Epithelial cell of prostate (primary cell): ENCODE results near the gene RNLS.

ENCODE experiments used
- DNase-seq: peaks from one replicate; pipeline ENCODE4 v3.0.0-alpha.2; 2011; ENCODE audit warnings: low read depth, low spot score
- H3K27ac ChIP-seq: fragments of 450-650 bp; 2 replicates; pipeline ENCODE4 v1.5.1; 2017; ENCODE audit warnings: mild to moderate bottlenecking

Gene RNLS

DNA sequence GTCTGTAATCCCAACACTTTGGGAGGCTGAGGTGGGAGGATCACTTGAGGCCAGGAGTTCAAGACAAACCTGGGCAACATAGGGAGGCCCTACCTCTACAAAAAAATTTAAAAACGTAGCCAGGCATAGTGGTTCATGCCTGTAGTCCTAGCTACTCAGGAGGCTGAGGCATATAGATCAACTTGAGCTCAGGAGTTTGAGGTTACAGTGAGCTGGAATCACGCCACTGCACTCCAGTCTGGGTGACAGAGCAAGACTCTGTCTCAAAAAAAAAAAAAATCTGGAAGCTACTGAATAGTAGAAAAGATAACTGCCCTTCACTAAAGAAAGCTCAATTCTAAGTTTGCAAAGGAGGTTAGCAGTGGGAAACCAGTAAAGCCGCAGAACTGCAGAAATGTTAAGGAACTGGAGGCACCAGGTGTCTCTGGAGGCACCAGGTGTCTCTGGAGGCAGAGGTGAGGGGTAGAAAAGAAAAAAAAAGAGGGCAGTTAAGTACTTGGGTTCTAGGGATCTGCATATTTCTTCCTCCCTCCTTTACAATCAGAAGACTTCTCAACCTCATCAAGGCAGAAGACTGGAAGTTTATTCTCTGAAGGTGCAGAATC lies 56.5 kb downstream of the RNLS start:
- no peak for DNase-seq
- no peak overlapping the region for H3K27ac ChIP-seq

DNA sequence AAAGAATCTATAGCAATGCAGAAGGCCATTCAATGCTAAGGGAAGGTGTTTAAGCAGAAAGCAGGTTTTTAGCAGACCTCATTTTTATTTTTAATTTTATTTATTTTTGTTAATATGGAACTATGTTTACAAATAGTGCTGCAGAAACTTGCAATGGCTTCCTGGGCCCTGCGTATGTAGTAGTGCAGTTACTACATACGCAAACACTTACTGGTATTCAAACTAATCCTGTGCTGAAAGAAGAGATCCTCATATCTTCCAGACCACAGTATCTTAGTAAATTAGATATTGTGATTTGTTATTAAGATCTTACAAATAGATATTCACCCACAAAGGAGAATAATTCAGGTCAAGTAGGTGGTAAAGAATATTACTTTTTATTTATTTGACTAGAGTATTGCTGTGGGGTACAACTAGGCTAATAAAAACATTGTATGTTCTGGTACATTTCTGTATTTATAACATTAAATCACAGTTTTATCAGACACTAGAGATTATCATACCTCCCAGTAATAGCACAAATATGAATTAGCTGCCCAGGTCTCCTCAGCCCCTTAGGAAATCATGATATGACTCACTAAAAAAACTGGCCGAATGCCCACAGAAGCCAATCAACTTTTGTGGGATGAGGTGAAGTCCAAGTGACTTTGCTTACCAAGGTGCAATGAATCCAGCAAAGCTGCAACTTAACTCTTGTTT lies 57.6 kb downstream of the RNLS start:
- peak; percentile 14 for DNase-seq
- H3K27ac ChIP-seq: no peak overlapping the region

- H3K27ac ChIP-seq: no peak overlapping the region
- no peak for DNase-seq
Observed at GRCh38 chr10:88523739-88524400, 59.2 kb downstream of the RNLS start.

GRCh38 chr10:88522715-88523114 lies 60.4 kb downstream of the RNLS start:
- no peak for DNase-seq
- no peak overlapping the region for H3K27ac ChIP-seq

- no peak for DNase-seq
- no peak overlapping the region for H3K27ac ChIP-seq
Observed at GRCh38 chr10:88521791-88522190, 61.3 kb downstream of the RNLS start.

DNA sequence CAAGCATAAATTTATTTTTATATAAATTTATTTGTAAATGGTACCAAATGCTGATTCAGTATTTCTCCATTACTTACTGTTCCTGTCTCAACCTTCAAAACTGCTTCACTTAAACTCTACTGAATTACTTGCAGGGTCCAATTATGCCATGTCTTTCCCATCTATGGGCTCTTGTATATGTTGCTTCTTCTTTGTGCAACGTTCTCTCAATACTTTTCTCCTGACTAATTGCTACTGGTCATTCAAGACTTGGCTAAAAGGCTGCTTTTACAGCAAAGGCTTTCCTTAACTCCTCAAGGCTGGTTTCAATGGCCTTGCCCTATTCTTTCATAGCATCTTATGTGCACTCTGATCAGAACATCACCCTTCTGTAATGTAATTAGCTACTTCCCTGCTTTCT lies 67.9 kb downstream of the RNLS start:
- DNase-seq: no peak
- no peak overlapping the region for H3K27ac ChIP-seq

DNA sequence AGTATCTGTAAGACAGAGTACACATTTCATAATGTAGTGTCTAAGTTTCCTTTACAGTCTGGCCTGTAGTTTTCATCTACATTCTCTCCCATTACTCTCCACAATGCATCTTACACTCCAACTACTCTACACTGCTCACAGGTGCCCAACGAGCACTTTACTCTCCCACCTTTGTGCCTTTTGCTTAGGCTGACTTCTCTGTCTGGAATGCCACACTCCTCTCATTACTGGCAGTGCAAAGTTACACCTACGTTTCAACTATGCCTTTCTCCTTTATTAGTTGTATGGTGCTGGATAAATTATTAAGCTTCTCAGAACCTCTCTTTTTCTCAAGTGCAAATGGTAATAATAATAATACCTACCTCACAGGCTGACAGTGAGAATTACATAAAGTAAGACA lies 70.5 kb downstream of the RNLS start:
- no peak for DNase-seq
- H3K27ac ChIP-seq: no peak overlapping the region

- DNase-seq: no peak
- H3K27ac ChIP-seq: no peak overlapping the region
Observed at GRCh38 chr10:88508796-88509195, 74.3 kb downstream of the RNLS start.

- H3K27ac ChIP-seq: no peak overlapping the region
- DNase-seq: no peak
Observed at GRCh38 chr10:88507826-88508453, 75.2 kb downstream of the RNLS start.

DNA sequence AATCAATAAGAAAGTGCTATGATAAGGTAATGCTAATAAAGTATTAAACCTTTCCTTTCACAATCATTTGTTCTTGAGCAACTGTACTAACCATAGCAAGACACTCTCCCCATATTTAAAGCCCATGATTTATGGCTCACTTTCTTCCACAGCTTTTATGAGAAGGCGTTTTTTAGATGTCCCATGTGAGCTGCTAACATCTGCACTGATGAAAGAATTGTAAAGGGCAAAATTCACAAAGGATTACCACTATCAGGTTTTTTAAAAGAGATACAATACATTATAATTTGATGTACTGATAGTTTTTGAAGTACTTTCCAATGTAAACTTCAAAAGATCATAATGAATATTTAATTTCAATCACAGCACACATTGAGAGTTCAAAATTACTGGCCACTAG lies 75.7 kb downstream of the RNLS start:
- H3K27ac ChIP-seq: no peak overlapping the region
- DNase-seq: no peak

- no peak for DNase-seq
- no peak overlapping the region for H3K27ac ChIP-seq
Observed at GRCh38 chr10:88505680-88506215, 77.4 kb downstream of the RNLS start.

- DNase-seq: no peak
- H3K27ac ChIP-seq: no peak overlapping the region
Observed at GRCh38 chr10:88505265-88505664, 77.9 kb downstream of the RNLS start.

DNA sequence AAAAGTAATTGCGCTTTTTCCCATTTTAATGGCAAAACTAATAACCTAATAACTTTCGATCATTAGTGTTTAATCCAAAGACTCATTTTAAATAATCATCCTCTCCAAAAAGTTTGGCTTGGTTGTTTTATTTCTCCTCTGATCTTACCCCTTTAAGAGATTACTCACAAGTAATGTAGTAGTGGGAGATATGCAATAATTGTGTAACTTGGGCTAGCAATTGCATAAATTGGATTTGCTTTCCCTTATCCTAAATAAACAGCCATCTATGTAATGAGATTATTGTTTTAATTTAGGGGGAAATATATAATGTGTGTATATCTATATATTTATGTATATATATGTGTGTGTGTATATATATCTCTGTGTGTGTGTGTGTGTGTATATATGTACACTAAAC lies 82.5 kb downstream of the RNLS start:
- no peak for DNase-seq
- H3K27ac ChIP-seq: peak overlapping the region; percentile 29

DNA sequence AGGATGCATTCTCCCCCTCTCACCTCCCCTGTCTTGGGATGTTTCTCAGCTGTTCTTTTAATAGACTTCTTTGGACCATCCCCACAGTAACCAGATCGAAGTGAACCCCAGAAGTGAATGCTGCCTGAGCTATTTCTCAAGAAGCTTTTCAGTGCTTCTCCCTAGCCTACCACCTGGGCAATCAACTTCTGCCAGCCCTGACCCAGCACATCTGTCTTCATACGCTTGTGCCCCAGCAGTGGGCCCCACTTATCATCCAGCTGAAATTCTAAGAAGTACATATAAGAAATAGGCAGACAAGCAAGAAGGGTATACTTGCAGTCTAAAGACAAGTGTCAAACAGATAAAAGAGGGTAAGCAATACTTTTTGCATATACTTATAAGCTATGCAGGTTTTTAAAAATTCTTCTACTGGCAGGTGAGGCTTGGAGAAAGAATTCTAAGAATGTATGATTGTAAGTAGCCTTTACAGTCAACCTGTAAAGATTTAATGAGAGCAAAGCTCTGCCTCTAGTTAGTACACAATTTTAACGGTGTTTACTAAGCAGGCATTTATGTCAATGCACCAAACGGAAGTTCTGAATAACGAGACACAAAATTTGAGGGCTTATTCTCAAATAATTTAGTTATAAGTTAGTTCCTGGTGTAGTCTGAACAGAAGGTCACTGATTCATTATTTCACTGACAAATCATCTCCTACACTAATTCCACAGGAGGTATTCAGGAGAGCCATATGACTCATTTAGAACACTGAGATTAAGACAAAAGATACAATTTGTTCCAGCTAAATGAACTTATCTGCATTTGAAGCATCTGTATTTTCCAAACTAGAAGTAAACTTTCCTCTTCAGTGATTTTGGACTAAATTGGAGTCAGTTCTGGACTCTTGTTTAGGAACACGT lies 83.3 kb downstream of the RNLS start:
- DNase-seq: no peak
- H3K27ac ChIP-seq: peak overlapping the region; percentile 29

GRCh38 chr10:88497913-88498312 lies 85.2 kb downstream of the RNLS start:
- no peak overlapping the region for H3K27ac ChIP-seq
- no peak for DNase-seq

DNA sequence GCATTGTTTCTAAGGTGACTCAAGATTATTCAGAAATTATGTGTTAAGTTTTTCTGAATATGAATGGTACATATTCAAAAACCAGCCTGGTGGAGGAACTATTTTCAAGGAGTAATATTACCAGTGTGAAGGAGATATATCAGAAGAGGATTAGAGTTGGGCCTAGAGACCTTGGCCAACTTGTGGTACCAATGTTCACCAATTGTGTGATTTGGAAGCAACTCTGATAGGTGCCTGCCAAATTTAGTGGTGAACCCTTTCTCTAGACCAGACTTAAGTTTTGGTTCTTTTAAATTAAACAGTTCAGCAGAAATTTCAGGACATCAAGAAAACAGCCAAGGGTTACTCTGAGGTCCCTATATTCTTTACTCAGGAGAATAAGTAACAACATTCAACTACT lies 88.6 kb downstream of the RNLS start:
- no peak overlapping the region for H3K27ac ChIP-seq
- no peak for DNase-seq

- no peak for DNase-seq
Observed at GRCh38 chr10:88493691-88494483, 89.2 kb downstream of the RNLS start.

DNA sequence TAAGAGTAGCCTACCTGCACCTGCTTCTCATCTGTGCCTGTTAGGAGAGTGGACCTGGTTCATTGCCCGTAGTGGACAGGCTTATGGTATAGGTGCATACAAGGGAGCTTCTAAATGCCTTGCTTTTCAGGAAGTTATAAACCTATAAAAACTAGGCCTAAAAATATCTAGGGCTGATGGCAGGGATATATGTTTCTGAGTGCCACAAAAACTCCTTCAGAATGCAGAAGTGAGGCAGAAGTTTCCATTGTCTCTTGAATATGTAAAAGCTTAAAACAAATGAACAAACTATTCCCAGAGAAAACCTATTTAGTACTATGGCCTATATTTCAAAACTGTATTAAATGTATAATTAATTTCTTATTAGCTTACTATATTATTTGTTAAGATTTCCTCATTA lies 91.8 kb downstream of the RNLS start:
- H3K27ac ChIP-seq: no peak overlapping the region
- DNase-seq: no peak

More at GRCh38 chr10:88493691-88494483, 89.2 kb downstream of the RNLS start:
- H3K27ac ChIP-seq: no peak overlapping the region
